H9 (cell line): ENCODE results near the gene EXOC1L. TPM values are rescaled to one million over a fixed set of nuclear protein-coding genes. Genes with fewer than 3 reads are reported as not detected.

Experiments used
- DNase-seq: peaks from one replicate; pipeline ENCODE4 v3.0.0-alpha.2; 2017
- H2AFZ ChIP-seq: one replicate; pipeline ENCODE4 v1.6.1; 2013; ENCODE audit warnings: mild to moderate bottlenecking, low read length, control low read depth, moderate library complexity
- H2AK5ac ChIP-seq: 2 replicates; pipeline ENCODE4 v1.6.1; 2013; ENCODE audit warnings: low read length, control low read depth, mixed read lengths; ENCODE audit not compliant: insufficient read length
- H2BK120ac ChIP-seq: one replicate; pipeline ENCODE4 v1.6.1; 2013; ENCODE audit warnings: low read depth, mild to moderate bottlenecking, low read length, control low read depth, inconsistent platforms; ENCODE audit not compliant: poor library complexity, severe bottlenecking
- H2BK12ac ChIP-seq: 2 replicates; pipeline ENCODE4 v1.6.1; 2013; ENCODE audit warnings: low read length, control low read depth, mixed read lengths, low read depth; ENCODE audit not compliant: insufficient read length
- H2BK15ac ChIP-seq: 2 replicates; pipeline ENCODE4 v1.6.1; 2013; ENCODE audit warnings: low read depth, low read length, control low read depth
- H2BK20ac ChIP-seq: one replicate; pipeline ENCODE4 v1.6.1; 2013; ENCODE audit warnings: low read depth, mild to moderate bottlenecking, low read length, control low read depth, inconsistent platforms; ENCODE audit not compliant: poor library complexity, severe bottlenecking
- H2BK5ac ChIP-seq: 2 replicates; pipeline ENCODE4 v1.6.1; 2013; ENCODE audit warnings: low read length, control low read depth, mixed read lengths; ENCODE audit not compliant: insufficient read length
- H3K14ac ChIP-seq: 2 replicates; pipeline ENCODE4 v1.6.1; 2013; ENCODE audit warnings: low read length, control low read depth; ENCODE audit not compliant: insufficient read depth
- H3K18ac ChIP-seq: 2 replicates; pipeline ENCODE4 v1.6.1; 2013; ENCODE audit warnings: low read depth, mild to moderate bottlenecking, mixed read lengths, low read length, control low read depth; ENCODE audit not compliant: insufficient read length
- H3K23ac ChIP-seq: 2 replicates; pipeline ENCODE4 v1.6.1; 2013; ENCODE audit warnings: low read length, control low read depth, mixed read lengths, low read depth; ENCODE audit not compliant: insufficient read length
- H3K23me2 ChIP-seq: 2 replicates; pipeline ENCODE4 v1.6.1; 2013; ENCODE audit warnings: low read depth, mild to moderate bottlenecking, mixed read lengths, low read length, control low read depth; ENCODE audit not compliant: insufficient read length, poor library complexity, severe bottlenecking
- H3K27ac ChIP-seq: 2 replicates; pipeline ENCODE4 v1.5.1; 2013; ENCODE audit warnings: low read length, control low read depth, mixed read lengths, low read depth; ENCODE audit not compliant: insufficient read length
- H3K27me3 ChIP-seq: 2 replicates; pipeline ENCODE4 v1.6.1; 2013; ENCODE audit warnings: low read length, control low read depth, inconsistent platforms; ENCODE audit not compliant: insufficient read depth
- H3K4ac ChIP-seq: 2 replicates; pipeline ENCODE4 v1.6.1; 2013; ENCODE audit warnings: low read depth, mild to moderate bottlenecking, control low read depth, inconsistent platforms, low read length, moderate library complexity
- H3K4me1 ChIP-seq: 2 replicates; pipeline ENCODE4 v1.6.1; 2013; ENCODE audit warnings: low read length, control low read depth, inconsistent platforms; ENCODE audit not compliant: insufficient read depth
- H3K4me2 ChIP-seq: 2 replicates; pipeline ENCODE4 v1.6.1; 2013; ENCODE audit warnings: low read length, control low read depth, mixed read lengths; ENCODE audit not compliant: insufficient read length, insufficient read depth
- H3K56ac ChIP-seq: 2 replicates; pipeline ENCODE4 v1.6.1; 2013; ENCODE audit warnings: low read depth, mild to moderate bottlenecking, mixed read lengths, low read length, control low read depth; ENCODE audit not compliant: insufficient read length
- H3K79me1 ChIP-seq: 2 replicates; pipeline ENCODE4 v1.6.1; 2013; ENCODE audit warnings: low read depth, mild to moderate bottlenecking, moderate library complexity, low read length, control low read depth, inconsistent platforms; ENCODE audit not compliant: insufficient read depth, poor library complexity, severe bottlenecking
- H3K79me2 ChIP-seq: 2 replicates; pipeline ENCODE4 v1.6.1; 2013; ENCODE audit warnings: low read length, control low read depth, inconsistent platforms; ENCODE audit not compliant: insufficient read depth
- H3K9ac ChIP-seq: 2 replicates; pipeline ENCODE4 v1.6.1; 2013; ENCODE audit warnings: low read length, control low read depth, mixed read lengths; ENCODE audit not compliant: insufficient read length; ENCODE audit errors: extremely low read depth
- H3K9me3 ChIP-seq: one replicate; pipeline ENCODE4 v1.6.1; 2013; ENCODE audit warnings: low read depth, low read length, inconsistent platforms; ENCODE audit not compliant: control insufficient read depth
- H3T11ph ChIP-seq: one replicate; pipeline ENCODE4 v1.6.1; 2013; ENCODE audit warnings: mild to moderate bottlenecking, low read length, control low read depth, inconsistent platforms
- H4K20me1 ChIP-seq: one replicate; pipeline ENCODE4 v1.6.1; 2013; ENCODE audit not compliant: control insufficient read depth, insufficient read length, insufficient read depth
- H4K5ac ChIP-seq: 2 replicates; pipeline ENCODE4 v1.6.1; 2013; ENCODE audit warnings: low read depth, mild to moderate bottlenecking, mixed read lengths, low read length, control low read depth; ENCODE audit not compliant: insufficient read length
- H4K8ac ChIP-seq: replicated peaks from 2 replicates; pipeline ENCODE4 v1.6.1; 2013; ENCODE audit warnings: low read length, control low read depth, mixed read lengths, low read depth; ENCODE audit not compliant: insufficient read length
- H4K91ac ChIP-seq: 2 replicates; pipeline ENCODE4 v1.6.1; 2013; ENCODE audit warnings: low read depth, mild to moderate bottlenecking, moderate library complexity, mixed read lengths, low read length, control low read depth; ENCODE audit not compliant: insufficient read length
- H3K27ac Mint-ChIP-seq, 3 experiments: 2 replicates in 2 of 3; 3 replicates in 1 of 3; pipeline ENCODE4 v1.8.0; 2020 to 2021; ENCODE audit warnings: mixed read lengths in 3 of 3, mild to moderate bottlenecking in 1 of 3, moderate library complexity in 1 of 3
- H3K27me3 Mint-ChIP-seq: 2 replicates; pipeline ENCODE4 v1.8.0; 2021; ENCODE audit warnings: low read depth, mild to moderate bottlenecking, moderate library complexity, mixed read lengths
- H3K36me3 Mint-ChIP-seq, 3 experiments: 2 replicates in 2 of 3; 3 replicates in 1 of 3; pipeline ENCODE4 v1.8.0; 2020 to 2021; ENCODE audit warnings: low read depth in 3 of 3, mixed read lengths in 3 of 3; ENCODE audit not compliant: insufficient read depth in 1 of 3
- H3K4me1 Mint-ChIP-seq, 2 experiments: 2 replicates each; pipeline ENCODE4 v1.8.0; 2020; ENCODE audit warnings: mixed read lengths in 2 of 2
- H3K4me3 Mint-ChIP-seq, 2 experiments: 2 replicates in 1 of 2; 3 replicates in 1 of 2; pipeline ENCODE4 v1.8.0; 2020 to 2021; ENCODE audit warnings: mild to moderate bottlenecking in 2 of 2, mixed read lengths in 2 of 2, moderate library complexity in 1 of 2
- H3K9me3 Mint-ChIP-seq, 2 experiments: 2 replicates in 1 of 2; 3 replicates in 1 of 2; pipeline ENCODE4 v1.8.0; 2020; ENCODE audit warnings: mild to moderate bottlenecking in 2 of 2, mixed read lengths in 2 of 2, moderate library complexity in 1 of 2
- CTCF ChIP-seq: fragments of 200-600 bp; sonication (generic); conservative IDR thresholded peaks from 3 replicates; pipeline ENCODE4 v1.8.0; 2021; ENCODE audit warnings: antibody characterized with exemption, mild to moderate bottlenecking
- WGBS: extraction: QIAGEN DNeasy Blood & Tissue Kit; methylation state at CpG from one replicate; pipeline ENCODE4 v1.1.7; 2013; ENCODE audit warnings: missing lambda C conversion rate, low lambda C conversion rate, mixed read lengths; ENCODE audit not compliant: insufficient read length; ENCODE audit errors: extremely low coverage; 5-methylcytosine and 5-hydroxymethylcytosine counted together
- total RNA-seq: library from RNA; stranded (reverse); gene quantifications from 2 replicates; pipeline ENCODE4 v1.2.1, GENCODE V29; 2021

EXOC1L gene
- total RNA-seq, 1 experiment from 2014 or later, result not detected

GRCh38 chr4:55837903-55838302, 18.3 kb downstream of the EXOC1L start:
- no peak overlapping the region for H3K4me3 Mint-ChIP-seq
- no peaks in the 10 kb centered on the region for H3K79me2 ChIP-seq
- no peak overlapping the region for H3K27ac Mint-ChIP-seq
- no peaks in the 10 kb centered on the region for H3K4me1 ChIP-seq
- H3K4ac ChIP-seq, result no peak overlapping the region
- H4K5ac ChIP-seq, result no peak overlapping the region
- H3K4me1 Mint-ChIP-seq, result peaks cover 10% of the 10 kb centered on the region in 2 experiments
- no peaks in the 10 kb centered on the region for H3K27me3 Mint-ChIP-seq
- H3K4me2 ChIP-seq, result no peak overlapping the region
- TF ChIP-seq CTCF, result no peak
- H3T11ph ChIP-seq, result no peak overlapping the region
- H2AK5ac ChIP-seq, result no peak overlapping the region
- H3K23me2 ChIP-seq, result no peaks in the 10 kb centered on the region
- H3K27ac ChIP-seq, result no peak overlapping the region
- H3K56ac ChIP-seq, result no peak overlapping the region
- peaks cover 15 to 18% of the 10 kb centered on the region in 2 experiments; a peak in 4 of 5 replicates for H3K9me3 Mint-ChIP-seq
- no peak overlapping the region for H3K14ac ChIP-seq
- no peak overlapping the region for H2BK12ac ChIP-seq
- H3K18ac ChIP-seq, result no peak overlapping the region
- H2BK120ac ChIP-seq, result no peak overlapping the region
- H3K9me3 ChIP-seq, result no peaks in the 10 kb centered on the region
- H3K79me1 ChIP-seq, result no peaks in the 10 kb centered on the region
- H2BK20ac ChIP-seq, result no peak overlapping the region
- no peak overlapping the region for H2BK15ac ChIP-seq
- no peak overlapping the region for H4K8ac ChIP-seq
- WGBS, result no CpG with 5 or more reads among the region's 1 CpG
- H3K27me3 ChIP-seq, result no peaks in the 10 kb centered on the region
- no peak overlapping the region for H3K9ac ChIP-seq
- no peak overlapping the region for H2AFZ ChIP-seq
- no peaks in the 10 kb centered on the region for H4K20me1 ChIP-seq
- no peak for DNase-seq
- no peak overlapping the region for H4K91ac ChIP-seq
- H3K23ac ChIP-seq, result no peak overlapping the region
- peaks cover 0 to 14% (median 2%) of the 10 kb centered on the region in 3 experiments; a peak in 4 of 7 replicates for H3K36me3 Mint-ChIP-seq
- no peak overlapping the region for H2BK5ac ChIP-seq
